HepG2 (cell line): Measurements from ENCODE around the gene TGFBI. TPM values are rescaled to one million over a fixed set of nuclear protein-coding genes. Genes with fewer than 3 reads are reported as not detected.

ENCODE experiments used
- HNRNPLL ChIP-seq: fragments of 200-400 bp; formaldehyde crosslinking; IDR thresholded peaks from 2 replicates; pipeline ENCODE4 v1.6.1; 2017; ENCODE audit warnings: mild to moderate bottlenecking, low read depth, low read length; ENCODE audit not compliant: poor library complexity, severe bottlenecking
- HOXA7 ChIP-seq: sonication (generic); formaldehyde crosslinking; IDR thresholded peaks from 2 replicates; pipeline ENCODE4 v1.8.1; 2022; ENCODE audit warnings: mild to moderate bottlenecking, missing genetic modification reagents, moderate library complexity
- PAF1 ChIP-seq: IDR thresholded peaks from 2 replicates; pipeline ENCODE4 v1.6.1; 2016; ENCODE audit warnings: missing genetic modification reagents, missing compliant biosample characterization
- SRF ChIP-seq: IDR thresholded peaks from 2 replicates; pipeline ENCODE4 v1.6.1; 2011; ENCODE audit warnings: mild to moderate bottlenecking, low read depth, low read length, moderate library complexity
- TERF1 ChIP-seq: sonication (generic); formaldehyde crosslinking; IDR thresholded peaks from 2 replicates; pipeline ENCODE4 v1.8.0; 2022; ENCODE audit warnings: mild to moderate bottlenecking, missing genetic modification reagents, moderate library complexity
- ZBED4 ChIP-seq: sonication (generic); formaldehyde crosslinking; IDR thresholded peaks from 2 replicates; pipeline ENCODE4 v1.4.0; 2020; ENCODE audit warnings: missing genetic modification reagents, borderline replicate concordance
- ZNF143 ChIP-seq: sonication (generic); formaldehyde crosslinking; IDR thresholded peaks from 2 replicates; pipeline ENCODE4 v1.4.0; 2020; ENCODE audit warnings: missing genetic modification reagents
- ZNF260 ChIP-seq: sonication (generic); formaldehyde crosslinking; IDR thresholded peaks from 2 replicates; pipeline ENCODE4 v1.4.0; 2020; ENCODE audit warnings: missing genetic modification reagents, low read depth, mild to moderate bottlenecking, borderline replicate concordance
- ZNF546 ChIP-seq: sonication (generic); formaldehyde crosslinking; conservative IDR thresholded peaks from 2 replicates; pipeline ENCODE4 v1.8.1; 2023; ENCODE audit warnings: mild to moderate bottlenecking, missing genetic modification reagents
- polyA plus RNA-seq, 8 experiments: library from polyadenylated mRNA; depleted of rRNA in 3 of 8; stranded (reverse) in 7 of 8; unstranded in 1 of 8; fragments of >200 nt; fragmentation: Illumina TruSeq in 4 of 8; extraction: Trizol in 4 of 8; gene quantifications; 2 replicates each; pipeline versions ENCODE4 v1.2.1 to v1.2.3, GENCODE V29; 2011 to 2016; ENCODE audit warnings: low read depth in 4 of 8, missing spikeins in 1 of 8, mixed read lengths in 1 of 8; ENCODE audit not compliant: insufficient read depth in 1 of 8
- total RNA-seq, 5 experiments: library from RNA; depleted of rRNA; stranded (reverse); fragments of >200 nt; fragmentation: Illumina TruSeq; extraction: Trizol; gene quantifications; 2 replicates each; pipeline ENCODE4 v1.2.3, GENCODE V29; 2016; ENCODE audit warnings: low read depth in 1 of 5

TGFBI gene
- total and polyA plus RNA-seq, 2 of the 13 experiments (the other 11 are each of a cell fraction or from before 2014, with no cell fraction given) = 275 to 457 TPM

GRCh38 chr5:136020001-136020382, 8.8 kb upstream of the TGFBI start (continued):
- no peak for TF ChIP-seq ZBED4 (CRISPR knock-in tag)
- no peak for TF ChIP-seq ZNF143 (CRISPR knock-in tag)
- TF ChIP-seq HNRNPLL = no peak
- TF ChIP-seq HOXA7 = no peak
- no peak for TF ChIP-seq PAF1 (CRISPR knock-in tag)
- no peak for TF ChIP-seq ZNF546 (CRISPR knock-in tag)
- TF ChIP-seq SRF = no peak
- TF ChIP-seq TERF1 = no peak
- no peak for TF ChIP-seq ZNF260 (CRISPR knock-in tag)
